ENCODE measurements around the gene CNPY1.

The CNPY1 gene

DNA sequence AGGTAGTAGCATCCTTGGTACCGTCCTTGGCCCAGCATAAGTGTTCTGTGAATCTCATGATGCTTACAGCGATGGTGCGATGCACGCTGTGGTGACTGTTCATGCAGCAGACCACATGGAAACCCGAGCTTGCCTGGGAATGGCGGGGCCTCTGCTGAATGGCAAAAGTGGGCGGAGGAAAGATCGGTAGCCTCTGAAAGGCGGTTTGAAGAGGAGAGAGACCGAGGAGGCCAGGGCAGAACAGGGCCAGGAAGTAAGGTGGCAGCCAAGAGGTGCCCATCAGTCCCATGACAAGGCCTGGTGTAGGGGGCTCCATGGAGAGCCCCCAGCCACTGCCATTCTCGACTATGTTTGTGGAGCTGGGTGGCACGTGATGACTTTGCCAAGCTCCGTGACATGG is 33.2 kb upstream of the CNPY1 start:
- H3K27me3 ChIP-seq (ENCODE audit: control insufficient read depth in 5 of 5, insufficient read depth in 4 of 5, low read length in 5 of 5) = peaks cover 6 to 18% (median 10%) of the 10 kb centered on the region in 5 donors

GRCh38 chr7:155578016-155578415 is 31.7 kb upstream of the CNPY1 start:
- no peak overlapping the region for H3K4me3 ChIP-seq (ENCODE audit: low read depth in 1 of 5, low read length in 5 of 5)
- H3K9ac ChIP-seq (ENCODE audit: low read length in 5 of 5) = no peak overlapping the region

More for the DNA sequence above, 33.2 kb upstream of the CNPY1 start:
- H3K27ac ChIP-seq (ENCODE audit: low read depth, low read length) = no peak overlapping the region
- no peak overlapping the region for H3K4me3 ChIP-seq (ENCODE audit: low read depth in 1 of 5, low read length in 5 of 5)
- H3K9ac ChIP-seq (ENCODE audit: low read length in 5 of 5) = no peak overlapping the region
- H3K4me1 ChIP-seq (ENCODE audit: control insufficient read depth in 5 of 5, insufficient read depth in 5 of 5, low read length in 5 of 5) = no peaks in the 10 kb centered on the region
- no peaks in the 10 kb centered on the region for H3K36me3 ChIP-seq (ENCODE audit: control insufficient read depth in 5 of 5, insufficient read depth in 5 of 5, low read length in 5 of 5)
- no peaks in the 10 kb centered on the region for H3K9me3 ChIP-seq (ENCODE audit: control insufficient read depth in 5 of 5, low read length in 5 of 5)

DNA sequence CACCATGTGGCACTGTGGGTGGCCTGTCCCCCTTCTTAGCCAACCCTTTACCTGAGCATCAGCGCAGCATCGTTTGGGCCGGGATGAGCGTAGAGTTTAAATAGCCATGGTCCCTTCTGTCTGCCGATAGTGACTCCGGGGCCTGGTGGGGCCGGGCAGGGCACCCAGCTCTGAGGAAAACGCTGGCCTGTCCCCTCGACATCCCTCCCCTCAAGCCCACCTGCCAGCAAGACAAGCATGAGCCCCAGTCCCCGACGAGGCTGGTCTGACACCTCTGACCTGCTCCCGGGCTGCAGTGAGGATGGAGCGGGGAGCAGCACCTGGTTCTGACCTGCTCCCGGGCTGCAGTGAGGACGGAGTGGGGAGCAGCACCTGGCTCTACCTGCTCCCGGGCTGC is 31.1 kb upstream of the CNPY1 start:
- Histone ChIP-seq H3K4me3 (ENCODE audit: low read depth in 1 of 5, low read length in 5 of 5) (no peak overlapping the region), H3K36me3 (ENCODE audit: control insufficient read depth in 5 of 5, insufficient read depth in 5 of 5, low read length in 5 of 5) (no peaks in the 10 kb centered on the region), H3K9ac (ENCODE audit: low read length in 5 of 5) (no peak overlapping the region), H3K9me3 (ENCODE audit: control insufficient read depth in 5 of 5, low read length in 5 of 5) (no peaks in the 10 kb centered on the region), H3K27me3 (ENCODE audit: control insufficient read depth in 5 of 5, insufficient read depth in 4 of 5, low read length in 5 of 5) (peaks cover 8 to 15% (median 11%) of the 10 kb centered on the region in 5 donors), H3K4me1 (ENCODE audit: control insufficient read depth in 5 of 5, insufficient read depth in 5 of 5, low read length in 5 of 5) (peaks cover 0 to 5% (median 0%) of the 10 kb centered on the region in 5 donors), H3K27ac (ENCODE audit: low read depth, low read length) (no peak overlapping the region)

More at GRCh38 chr7:155578016-155578415, 31.7 kb upstream of the CNPY1 start:
- H3K27ac ChIP-seq (ENCODE audit: low read depth, low read length) = no peak overlapping the region
- peaks cover 8 to 12% (median 10%) of the 10 kb centered on the region in 5 donors for H3K27me3 ChIP-seq (ENCODE audit: control insufficient read depth in 5 of 5, insufficient read depth in 4 of 5, low read length in 5 of 5)
- peaks cover 0 to 5% (median 0%) of the 10 kb centered on the region in 5 donors for H3K4me1 ChIP-seq (ENCODE audit: control insufficient read depth in 5 of 5, insufficient read depth in 5 of 5, low read length in 5 of 5)
- no peaks in the 10 kb centered on the region for H3K9me3 ChIP-seq (ENCODE audit: control insufficient read depth in 5 of 5, low read length in 5 of 5)
- H3K36me3 ChIP-seq (ENCODE audit: control insufficient read depth in 5 of 5, insufficient read depth in 5 of 5, low read length in 5 of 5) = no peaks in the 10 kb centered on the region

GRCh38 chr7:155576900-155577508 is 30.6 kb upstream of the CNPY1 start:
- H3K4me1 ChIP-seq (ENCODE audit: control insufficient read depth in 5 of 5, insufficient read depth in 5 of 5, low read length in 5 of 5) = peaks cover 0 to 5% (median 0%) of the 10 kb centered on the region in 5 donors
- no peak overlapping the region for H3K4me3 ChIP-seq (ENCODE audit: low read depth in 1 of 5, low read length in 5 of 5)
- no peak overlapping the region for H3K27ac ChIP-seq (ENCODE audit: low read depth, low read length)
- H3K36me3 ChIP-seq (ENCODE audit: control insufficient read depth in 5 of 5, insufficient read depth in 5 of 5, low read length in 5 of 5) = no peaks in the 10 kb centered on the region
- H3K9me3 ChIP-seq (ENCODE audit: control insufficient read depth in 5 of 5, low read length in 5 of 5) = no peaks in the 10 kb centered on the region
- H3K9ac ChIP-seq (ENCODE audit: low read length in 5 of 5) = no peak overlapping the region
- H3K27me3 ChIP-seq (ENCODE audit: control insufficient read depth in 5 of 5, insufficient read depth in 4 of 5, low read length in 5 of 5) = peaks cover 8 to 15% (median 14%) of the 10 kb centered on the region in 5 donors

GRCh38 chr7:155576416-155576815 is 30.1 kb upstream of the CNPY1 start:
- H3K27me3 ChIP-seq (ENCODE audit: control insufficient read depth in 5 of 5, insufficient read depth in 4 of 5, low read length in 5 of 5) = peaks cover 8 to 21% (median 18%) of the 10 kb centered on the region in 5 donors
- no peak overlapping the region for H3K9ac ChIP-seq (ENCODE audit: low read length in 5 of 5)
- H3K36me3 ChIP-seq (ENCODE audit: control insufficient read depth in 5 of 5, insufficient read depth in 5 of 5, low read length in 5 of 5) = no peaks in the 10 kb centered on the region
- H3K27ac ChIP-seq (ENCODE audit: low read depth, low read length) = no peak overlapping the region
- H3K4me3 ChIP-seq (ENCODE audit: low read depth in 1 of 5, low read length in 5 of 5) = no peak overlapping the region
- peaks cover 0 to 5% (median 0%) of the 10 kb centered on the region in 5 donors for H3K4me1 ChIP-seq (ENCODE audit: control insufficient read depth in 5 of 5, insufficient read depth in 5 of 5, low read length in 5 of 5)
- H3K9me3 ChIP-seq (ENCODE audit: control insufficient read depth in 5 of 5, low read length in 5 of 5) = no peaks in the 10 kb centered on the region

GRCh38 chr7:155574556-155575290 is 28.4 kb upstream of the CNPY1 start:
- Histone ChIP-seq H3K4me1 (ENCODE audit: control insufficient read depth in 5 of 5, insufficient read depth in 5 of 5, low read length in 5 of 5) (peaks cover 0 to 5% (median 0%) of the 10 kb centered on the region in 5 donors), H3K27me3 (ENCODE audit: control insufficient read depth in 5 of 5, insufficient read depth in 4 of 5, low read length in 5 of 5) (peaks cover 8 to 22% (median 19%) of the 10 kb centered on the region in 5 donors), H3K27ac (ENCODE audit: low read depth, low read length) (no peak overlapping the region), H3K9ac (ENCODE audit: low read length in 5 of 5) (no peak overlapping the region), H3K36me3 (ENCODE audit: control insufficient read depth in 5 of 5, insufficient read depth in 5 of 5, low read length in 5 of 5) (no peaks in the 10 kb centered on the region), H3K9me3 (ENCODE audit: control insufficient read depth in 5 of 5, low read length in 5 of 5) (no peaks in the 10 kb centered on the region), H3K4me3 (ENCODE audit: low read depth in 1 of 5, low read length in 5 of 5) (no peak overlapping the region)

GRCh38 chr7:155571581-155572345 is 25.4 kb upstream of the CNPY1 start:
- H3K4me1 ChIP-seq (ENCODE audit: control insufficient read depth in 5 of 5, insufficient read depth in 5 of 5, low read length in 5 of 5) = peaks cover 0 to 5% (median 0%) of the 10 kb centered on the region in 5 donors
- no peak overlapping the region for H3K27ac ChIP-seq (ENCODE audit: low read depth, low read length)
- H3K9ac ChIP-seq (ENCODE audit: low read length in 5 of 5) = no peak overlapping the region
- H3K36me3 ChIP-seq (ENCODE audit: control insufficient read depth in 5 of 5, insufficient read depth in 5 of 5, low read length in 5 of 5) = no peaks in the 10 kb centered on the region
- no peaks in the 10 kb centered on the region for H3K9me3 ChIP-seq (ENCODE audit: control insufficient read depth in 5 of 5, low read length in 5 of 5)
- no peak overlapping the region for H3K4me3 ChIP-seq (ENCODE audit: low read depth in 1 of 5, low read length in 5 of 5)
- peaks cover 2 to 23% (median 18%) of the 10 kb centered on the region in 5 donors for H3K27me3 ChIP-seq (ENCODE audit: control insufficient read depth in 5 of 5, insufficient read depth in 4 of 5, low read length in 5 of 5)

GRCh38 chr7:155570991-155571390 is 24.6 kb upstream of the CNPY1 start:
- Histone ChIP-seq H3K27me3 (ENCODE audit: control insufficient read depth in 5 of 5, insufficient read depth in 4 of 5, low read length in 5 of 5) (peaks cover 2 to 23% (median 16%) of the 10 kb centered on the region in 5 donors), H3K9ac (ENCODE audit: low read length in 5 of 5) (no peak overlapping the region), H3K36me3 (ENCODE audit: control insufficient read depth in 5 of 5, insufficient read depth in 5 of 5, low read length in 5 of 5) (no peaks in the 10 kb centered on the region), H3K4me3 (ENCODE audit: low read depth in 1 of 5, low read length in 5 of 5) (no peak overlapping the region), H3K27ac (ENCODE audit: low read depth, low read length) (no peak overlapping the region), H3K9me3 (ENCODE audit: control insufficient read depth in 5 of 5, low read length in 5 of 5) (no peaks in the 10 kb centered on the region), H3K4me1 (ENCODE audit: control insufficient read depth in 5 of 5, insufficient read depth in 5 of 5, low read length in 5 of 5) (peaks cover 0 to 5% (median 0%) of the 10 kb centered on the region in 5 donors)

DNA sequence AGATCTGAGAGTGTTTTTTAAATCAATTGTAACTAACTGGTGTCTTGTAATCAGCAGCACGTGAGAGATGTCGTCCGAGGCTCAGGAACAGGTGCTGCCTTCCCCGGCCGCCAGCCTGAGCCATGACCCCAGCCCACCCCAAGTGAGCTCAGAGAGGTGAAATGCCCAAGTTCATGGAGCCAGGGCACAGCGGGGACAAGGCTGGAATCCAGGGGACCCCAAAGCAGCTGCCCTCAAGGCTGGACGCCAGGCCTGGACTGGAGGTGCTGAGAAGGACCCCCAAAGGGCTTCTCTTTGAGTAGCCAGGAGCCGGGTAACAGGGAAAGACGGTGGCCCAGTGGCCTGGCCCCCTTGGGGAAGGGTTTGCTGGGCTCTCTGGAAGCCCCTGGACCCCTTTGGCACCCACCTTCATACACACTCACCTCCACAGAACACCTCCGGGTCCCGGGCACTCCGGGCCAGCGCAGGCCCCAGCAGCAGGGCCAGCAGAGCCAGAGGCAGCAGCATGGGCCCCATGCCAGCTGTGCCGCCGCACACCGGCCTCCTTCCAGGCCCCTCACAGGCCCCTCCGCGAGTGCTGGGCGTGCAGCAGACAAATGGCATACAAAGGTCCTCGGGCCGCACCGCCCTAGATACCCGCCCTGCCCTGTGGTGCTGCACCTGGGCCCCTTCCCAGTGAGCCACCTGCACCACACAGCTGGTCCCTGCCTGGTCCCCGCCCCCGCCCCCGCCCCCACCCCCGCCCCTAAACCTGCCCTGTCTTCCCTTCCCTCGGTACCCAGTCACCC is 24.0 kb upstream of the CNPY1 start:
- H3K27me3 ChIP-seq (ENCODE audit: control insufficient read depth in 5 of 5, insufficient read depth in 4 of 5, low read length in 5 of 5) = peaks cover 2 to 23% (median 16%) of the 10 kb centered on the region in 5 donors
- no peaks in the 10 kb centered on the region for H3K9me3 ChIP-seq (ENCODE audit: control insufficient read depth in 5 of 5, low read length in 5 of 5)
- H3K9ac ChIP-seq (ENCODE audit: low read length in 5 of 5) = no peak overlapping the region
- peaks cover 0 to 5% (median 0%) of the 10 kb centered on the region in 5 donors for H3K4me1 ChIP-seq (ENCODE audit: control insufficient read depth in 5 of 5, insufficient read depth in 5 of 5, low read length in 5 of 5)
- no peaks in the 10 kb centered on the region for H3K36me3 ChIP-seq (ENCODE audit: control insufficient read depth in 5 of 5, insufficient read depth in 5 of 5, low read length in 5 of 5)
- H3K4me3 ChIP-seq (ENCODE audit: low read depth in 1 of 5, low read length in 5 of 5) = no peak overlapping the region
- H3K27ac ChIP-seq (ENCODE audit: low read depth, low read length) = no peak overlapping the region
